Measurements from ENCODE around the gene RGL1.
A peak's percentile ranks its signal among the peaks of the same experiment; 100 is the strongest.

Gene RGL1

DNA sequence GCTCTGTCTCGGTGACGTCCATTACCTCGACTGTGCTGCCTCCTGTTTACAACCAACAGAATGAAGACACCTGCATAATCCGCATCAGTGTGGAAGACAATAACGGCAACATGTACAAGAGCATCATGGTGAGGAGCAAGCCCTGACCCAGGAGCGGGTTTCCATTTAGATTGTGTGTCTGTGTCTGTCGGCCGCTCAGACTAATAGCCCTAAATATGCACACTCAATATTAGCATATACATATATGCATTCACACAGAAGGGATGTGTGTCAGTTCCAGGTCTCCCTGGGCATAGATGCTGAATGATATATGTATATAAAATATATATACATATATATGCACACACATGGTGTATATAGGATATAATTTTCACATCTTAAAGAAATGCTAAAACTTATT is 111.7 kb downstream of the RGL1 start:
- no peak for DNase-seq (ENCODE audit: low read depth in 2 of 2)

DNA sequence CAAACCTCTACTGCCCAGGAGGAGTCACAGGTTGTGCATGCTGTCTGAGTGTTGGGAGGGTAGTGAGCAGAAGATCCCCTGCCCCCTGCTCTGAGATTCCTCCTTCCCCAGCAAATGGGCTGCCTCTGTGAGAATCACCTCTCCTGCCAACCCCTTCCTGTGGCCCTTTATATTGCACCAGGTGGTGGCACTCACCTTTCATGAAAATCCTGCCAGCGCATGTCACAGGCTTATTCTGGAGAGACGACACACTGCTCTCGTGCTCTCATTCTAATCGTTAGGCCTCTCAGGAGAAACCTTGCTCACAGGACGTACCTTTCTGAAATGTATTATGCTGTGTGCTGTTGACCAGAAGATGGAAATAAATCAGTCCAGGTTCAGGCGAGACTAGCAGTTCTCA is 113.7 kb downstream of the RGL1 start:
- DNase-seq (ENCODE audit: low read depth in 2 of 2): no peak

DNA sequence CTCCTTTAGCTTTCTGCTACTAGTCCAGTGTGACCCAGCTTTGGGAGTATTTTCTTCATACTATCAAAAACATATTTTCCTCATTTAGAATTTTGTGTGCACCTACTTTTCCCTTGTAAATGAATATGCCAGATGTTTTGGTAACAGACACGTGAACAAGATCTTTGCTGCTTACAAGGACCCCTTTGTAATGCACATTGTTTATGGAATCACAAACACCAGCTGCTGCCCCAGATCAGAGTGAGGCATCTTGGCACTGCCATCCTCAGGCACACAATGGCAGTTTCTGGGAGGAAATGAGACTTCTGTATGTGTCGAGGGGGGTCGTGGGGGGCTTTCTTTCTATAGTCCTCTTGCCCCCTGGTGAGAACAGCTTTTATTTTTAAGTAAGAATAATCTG is 115.7 kb downstream of the RGL1 start:
- no peak for DNase-seq (ENCODE audit: low read depth in 2 of 2)

DNA sequence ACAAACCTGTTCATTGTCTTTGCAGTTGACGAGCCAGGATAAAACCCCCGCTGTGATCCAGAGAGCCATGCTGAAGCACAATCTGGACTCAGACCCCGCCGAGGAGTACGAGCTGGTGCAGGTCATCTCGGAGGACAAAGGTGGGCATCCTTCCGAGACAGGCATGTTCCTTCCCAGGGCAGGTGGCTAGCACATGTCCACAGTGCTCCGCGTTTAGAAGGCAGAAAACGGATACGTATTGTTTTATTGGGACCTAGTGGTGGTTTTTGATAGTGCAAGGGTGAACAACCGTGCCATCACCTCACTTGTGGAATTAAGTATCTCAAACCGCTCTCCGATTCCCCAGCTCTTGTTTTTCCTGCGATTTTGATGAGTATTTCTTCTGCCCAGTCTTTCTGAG is 117.3 kb downstream of the RGL1 start:
- DNase-seq (ENCODE audit: low read depth in 2 of 2): no peak

DNA sequence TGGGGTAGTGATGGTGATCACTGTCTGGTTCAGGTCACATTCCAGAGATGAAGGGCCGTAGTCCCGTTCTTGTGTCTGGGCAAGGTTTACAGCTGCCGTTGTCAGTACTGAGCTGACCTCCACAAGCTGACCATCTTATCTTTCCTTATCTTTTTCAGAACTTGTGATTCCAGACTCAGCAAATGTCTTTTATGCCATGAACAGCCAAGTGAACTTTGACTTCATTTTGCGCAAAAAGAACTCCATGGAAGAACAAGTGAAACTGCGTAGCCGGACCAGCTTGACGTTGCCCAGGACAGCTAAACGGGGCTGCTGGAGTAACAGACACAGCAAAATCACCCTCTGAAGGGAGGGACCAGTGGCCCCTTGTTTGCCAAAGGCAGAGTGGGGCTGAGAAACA is 121.0 kb downstream of the RGL1 start:
- DNase-seq (ENCODE audit: low read depth in 2 of 2): no peak

DNA sequence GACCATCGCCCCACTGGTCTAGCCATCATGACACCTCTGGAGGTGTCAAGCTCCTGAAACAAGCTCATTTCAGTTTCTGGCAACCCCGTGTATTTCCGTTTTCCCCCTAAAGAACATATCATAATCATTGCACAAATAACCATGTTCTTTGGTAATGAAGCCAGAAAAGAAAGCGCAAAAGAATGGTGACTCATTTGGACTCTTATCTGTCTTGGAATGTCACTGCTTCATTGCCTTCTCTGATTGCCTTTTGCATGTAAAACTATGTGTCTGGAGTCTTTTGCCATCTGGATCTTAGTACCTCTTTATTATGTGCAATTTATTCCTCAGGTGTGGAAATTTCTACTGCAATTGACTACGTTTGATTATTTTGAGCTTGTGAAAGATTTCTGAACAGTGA is 122.1 kb downstream of the RGL1 start:
- DNase-seq (ENCODE audit: low read depth in 2 of 2): no peak

DNA sequence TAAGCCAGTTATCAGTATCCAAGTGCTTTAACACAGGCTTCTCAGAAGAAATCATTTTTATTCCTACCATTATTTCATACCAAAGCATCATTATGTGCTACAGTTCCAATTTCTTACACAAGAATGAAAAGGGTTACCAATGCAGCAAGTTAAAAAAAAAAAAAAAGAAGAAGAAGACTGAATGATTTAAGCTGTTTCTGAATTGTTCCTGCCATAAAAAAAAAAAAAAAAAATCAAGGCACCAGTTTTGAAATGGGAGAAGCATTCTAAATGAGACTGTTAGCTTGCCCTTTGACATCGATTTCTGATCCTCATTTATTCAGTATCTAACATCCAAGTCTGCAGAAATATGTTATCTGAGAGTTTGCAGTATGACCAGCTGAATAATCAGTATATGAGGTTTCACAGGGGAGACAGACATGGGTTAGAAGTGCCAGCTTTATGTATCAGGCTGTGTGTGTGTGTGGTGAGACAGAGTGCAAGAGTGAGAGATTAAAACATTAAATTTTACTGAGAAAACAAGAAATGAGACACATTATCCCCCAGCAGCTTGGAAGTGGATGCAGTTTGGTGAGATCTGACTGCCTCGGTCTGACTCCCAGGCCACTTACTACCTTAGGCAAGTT is 126.8 kb downstream of the RGL1 start:
- DNase-seq (ENCODE audit: low read depth in 2 of 2): no peak

DNA sequence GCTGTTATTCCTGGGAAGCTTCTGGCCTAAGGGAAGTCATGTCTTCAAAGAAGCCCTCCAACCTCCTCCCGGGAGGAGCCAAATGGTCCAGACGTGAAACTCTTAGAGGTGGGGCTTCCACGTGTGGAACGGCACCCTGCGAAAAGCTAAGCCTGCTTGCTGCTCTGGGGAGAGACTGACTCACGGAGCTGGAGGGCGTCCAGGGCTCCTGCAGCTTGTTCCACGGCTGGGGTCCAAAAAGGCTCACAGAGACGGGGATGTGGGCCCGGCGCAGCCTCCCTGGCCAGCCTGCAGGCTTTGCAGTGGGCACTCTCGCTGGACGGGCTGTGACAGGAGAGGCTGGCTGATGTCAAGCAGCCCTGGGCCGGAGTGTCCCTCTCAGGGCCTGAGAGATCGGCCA is 127.5 kb downstream of the RGL1 start:
- DNase-seq (ENCODE audit: low read depth in 2 of 2): no peak

DNA sequence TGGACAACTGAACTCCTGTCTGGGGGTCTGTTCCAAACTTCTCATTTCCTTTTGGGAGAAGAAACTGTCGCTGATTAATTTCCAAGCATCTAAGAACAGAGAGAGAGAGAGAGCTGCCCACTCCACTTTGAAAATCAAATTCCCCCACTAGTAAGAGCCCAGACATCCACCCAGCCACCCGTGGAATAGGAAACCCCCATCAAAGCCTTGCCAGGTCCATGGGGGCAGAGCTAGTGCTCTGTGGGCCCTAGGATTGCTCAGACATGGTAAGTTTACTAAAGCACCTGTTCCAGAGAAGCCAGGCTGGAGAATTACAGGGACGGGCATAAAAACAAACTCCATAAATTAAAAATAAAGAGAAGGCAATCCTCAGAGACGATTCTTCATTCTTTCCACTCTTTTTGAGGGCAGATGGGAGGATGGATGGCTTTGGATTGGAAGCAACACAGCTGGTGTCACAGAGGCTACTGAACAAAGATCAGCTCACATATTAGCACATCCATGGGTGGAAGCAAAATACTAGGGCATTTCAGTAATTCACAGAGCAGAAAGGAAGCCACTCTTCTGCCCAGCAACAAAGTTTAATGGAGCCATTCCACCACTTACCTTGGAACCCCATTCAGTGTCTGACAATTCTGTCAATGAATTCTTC is 128.7 kb downstream of the RGL1 start:
- DNase-seq (ENCODE audit: low read depth in 2 of 2): no peak

DNA sequence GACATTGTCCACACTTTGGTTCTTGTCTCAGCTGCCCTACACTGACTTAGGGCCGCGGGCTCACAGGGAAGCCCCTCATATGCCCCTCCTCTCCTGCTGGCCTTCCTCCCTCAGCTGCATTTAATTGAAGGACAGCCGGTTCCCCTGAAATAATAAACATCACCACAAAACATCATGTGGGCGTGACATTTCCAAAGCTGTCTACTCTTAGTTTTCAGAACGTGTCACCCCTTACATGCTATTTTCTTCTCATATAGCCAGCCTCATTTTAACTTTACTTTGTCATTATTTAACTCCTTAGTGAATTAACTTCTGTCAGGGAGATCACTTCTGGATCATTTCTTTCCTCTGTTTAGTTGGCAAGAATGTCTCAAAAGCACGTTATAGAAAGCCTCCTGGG is 129.4 kb downstream of the RGL1 start:
- DNase-seq (ENCODE audit: low read depth in 2 of 2): no peak

DNA sequence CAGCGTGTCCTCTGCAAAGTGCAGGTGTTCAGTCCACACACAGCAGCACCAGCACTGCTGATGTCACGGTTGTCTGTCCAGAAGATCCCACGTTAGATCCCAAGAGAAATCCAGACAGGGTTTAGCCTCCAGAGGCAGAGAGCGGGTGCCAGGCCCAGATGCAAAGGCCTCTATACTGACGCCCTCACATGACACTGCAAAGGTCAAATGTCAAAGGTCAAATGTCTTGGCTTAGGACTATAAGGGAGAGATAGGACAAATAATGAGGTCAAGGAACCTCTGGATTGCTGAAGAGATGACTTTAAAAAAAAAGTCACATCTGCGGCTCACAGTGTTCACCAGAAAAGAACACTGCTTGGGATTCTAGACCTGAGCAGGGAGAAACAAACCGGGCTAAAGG is 131.1 kb downstream of the RGL1 start:
- DNase-seq (ENCODE audit: low read depth in 2 of 2): no peak

DNA sequence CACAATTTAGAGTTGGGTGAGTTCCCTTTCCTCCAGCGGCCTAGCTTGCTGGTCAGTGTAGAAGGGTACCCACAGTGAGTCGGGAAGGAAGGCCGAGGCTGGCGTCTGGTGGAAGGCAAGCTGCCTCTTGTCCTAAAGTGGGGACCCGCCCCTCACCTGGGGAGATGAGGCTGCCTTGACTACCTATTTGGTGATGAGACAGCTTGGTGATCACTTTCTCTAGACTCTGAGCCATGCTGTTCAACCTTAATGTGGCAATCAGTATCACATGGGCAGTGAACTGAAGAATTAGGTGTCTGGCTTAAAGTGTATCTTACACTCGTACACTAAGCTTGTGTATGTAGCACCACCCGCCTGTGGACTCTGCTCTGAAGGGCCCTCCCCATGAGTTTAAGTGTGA is 131.9 kb downstream of the RGL1 start:
- DNase-seq (ENCODE audit: low read depth in 2 of 2): no peak

DNA sequence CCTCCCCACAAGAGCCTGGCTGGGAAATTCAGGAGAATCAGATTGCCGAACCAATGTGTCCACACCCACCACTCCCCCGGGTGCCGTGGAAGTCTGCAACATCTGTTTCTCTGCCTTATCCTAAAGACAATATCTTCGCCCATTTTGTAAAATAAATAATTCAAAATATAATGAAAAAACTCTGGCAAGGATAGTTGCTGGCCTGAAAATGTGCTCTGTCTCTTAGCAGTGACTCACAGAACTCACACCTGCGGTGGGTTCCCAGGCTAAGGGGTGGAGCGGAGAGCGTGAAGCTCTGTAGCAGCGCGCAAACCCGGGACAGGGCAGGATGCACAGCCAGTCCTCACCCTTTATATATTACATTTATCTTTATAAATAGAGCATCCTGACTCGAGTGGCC is 132.7 kb downstream of the RGL1 start:
- DNase-seq (ENCODE audit: low read depth in 2 of 2): no peak

DNA sequence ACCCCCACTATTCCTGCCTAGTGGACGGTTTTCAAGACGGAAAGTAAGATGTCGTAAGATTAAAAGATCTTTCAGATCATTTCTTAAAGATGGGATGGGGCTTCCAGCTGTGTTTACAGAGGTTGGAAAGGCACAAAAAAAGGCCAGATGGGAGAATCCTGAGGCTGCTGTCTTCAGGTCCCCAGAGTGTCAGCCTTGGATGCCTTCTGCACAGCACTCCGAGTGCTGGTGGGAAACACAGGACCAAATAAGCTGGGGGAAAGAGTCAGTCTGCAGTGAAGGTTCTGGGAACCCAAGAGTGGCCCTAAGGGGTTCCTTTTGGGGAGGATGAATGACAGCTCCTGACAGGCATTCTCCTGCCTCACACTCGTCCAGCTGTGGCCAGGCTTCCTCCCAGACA is 136.1 kb downstream of the RGL1 start:
- no peak for DNase-seq (ENCODE audit: low read depth in 2 of 2)

DNA sequence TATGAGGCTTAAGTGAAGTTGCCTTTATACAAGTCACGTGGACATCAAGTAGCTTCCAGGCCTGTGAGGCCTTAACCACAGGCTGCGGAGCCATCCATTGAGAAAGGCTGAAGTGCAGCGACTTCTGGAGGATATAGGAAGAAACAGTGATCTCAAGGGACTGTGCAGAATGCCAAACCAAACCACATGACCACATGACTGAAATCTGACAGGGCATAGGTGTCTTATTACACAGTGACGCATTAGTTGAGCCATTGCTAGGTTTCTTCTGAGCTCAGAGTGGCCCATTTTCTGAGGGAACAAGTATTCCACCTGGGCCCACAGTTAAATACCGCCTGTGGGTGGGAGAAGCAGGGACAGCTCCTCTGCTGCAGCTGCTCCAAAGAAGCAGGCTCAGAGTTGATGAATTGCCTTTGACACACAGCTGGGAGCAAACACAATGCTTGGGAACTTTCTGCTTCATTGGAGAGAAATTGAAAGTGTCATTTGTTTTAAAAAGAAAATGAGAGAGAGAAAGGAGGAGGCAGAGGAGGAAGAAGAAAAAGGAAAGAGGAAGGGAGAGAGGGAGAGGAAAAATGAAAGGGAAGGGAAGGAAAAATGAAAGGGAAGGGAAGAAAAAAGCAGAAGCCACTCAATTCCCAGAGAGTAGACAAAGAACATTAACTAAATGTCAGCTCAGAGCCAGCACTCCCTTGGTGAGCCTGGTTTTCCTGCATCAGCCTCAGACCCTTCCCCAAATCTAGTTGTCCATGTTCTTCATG is 138.2 kb downstream of the RGL1 start:
- DNase-seq (ENCODE audit: low read depth in 2 of 2): no peak

DNA sequence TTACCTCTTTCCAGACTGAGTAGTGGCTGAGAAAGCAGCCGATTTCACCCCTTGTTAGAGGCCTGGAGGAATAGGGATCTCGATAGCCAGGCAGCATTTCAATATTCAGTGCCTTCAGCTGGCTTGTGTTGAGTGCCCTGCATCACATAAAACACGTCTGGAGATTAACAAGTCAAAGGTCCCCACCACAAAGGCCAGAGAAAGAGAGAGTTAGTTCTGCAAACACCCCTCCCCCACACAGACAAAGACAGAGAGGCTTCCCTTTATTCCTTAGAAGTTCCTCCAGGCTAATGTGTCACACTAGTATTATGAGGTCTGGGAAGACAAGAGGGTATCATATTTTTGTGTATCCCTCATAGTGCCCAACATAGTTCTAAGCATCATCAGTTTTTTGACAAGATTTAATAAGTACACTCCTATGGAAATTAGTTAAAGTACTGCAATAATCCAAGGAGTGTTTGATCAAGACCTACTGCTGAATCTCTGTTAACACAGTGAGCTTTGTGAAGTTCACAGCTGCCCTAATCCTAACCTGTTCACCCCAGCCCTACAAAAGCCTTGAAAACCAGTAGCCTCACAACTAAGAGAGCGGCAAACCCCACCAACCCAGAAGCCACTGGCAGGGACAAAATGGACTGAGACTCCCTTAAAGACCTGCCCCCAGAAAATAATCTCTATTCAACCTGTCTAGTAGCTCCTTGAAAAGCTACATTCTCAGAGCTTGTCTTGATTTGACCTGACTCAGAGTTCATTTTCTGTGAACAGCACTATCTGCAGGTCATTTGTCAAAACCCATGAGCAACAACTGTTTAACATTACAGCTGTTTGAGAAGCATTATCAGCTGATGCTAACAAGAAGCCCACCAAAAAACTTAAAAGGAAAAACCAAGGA is 140.8 kb downstream of the RGL1 start:
- DNase-seq (ENCODE audit: low read depth in 2 of 2): no peak

DNA sequence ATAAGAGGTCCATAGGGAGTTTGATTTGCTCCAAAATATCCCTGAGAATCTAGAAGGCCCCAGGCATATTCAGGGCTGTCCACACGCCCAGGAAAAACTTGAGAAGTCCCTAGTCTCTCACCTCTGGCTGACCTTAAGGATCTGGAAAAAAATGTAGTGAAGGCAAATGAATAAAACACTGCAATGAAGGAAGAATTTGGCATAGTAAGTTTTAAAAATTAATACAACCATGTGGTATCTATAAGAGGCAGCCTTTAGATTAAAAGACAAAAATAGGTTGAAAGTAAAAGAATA is 141.3 kb downstream of the RGL1 start:
- DNase-seq (ENCODE audit: low read depth in 2 of 2): no peak

DNA sequence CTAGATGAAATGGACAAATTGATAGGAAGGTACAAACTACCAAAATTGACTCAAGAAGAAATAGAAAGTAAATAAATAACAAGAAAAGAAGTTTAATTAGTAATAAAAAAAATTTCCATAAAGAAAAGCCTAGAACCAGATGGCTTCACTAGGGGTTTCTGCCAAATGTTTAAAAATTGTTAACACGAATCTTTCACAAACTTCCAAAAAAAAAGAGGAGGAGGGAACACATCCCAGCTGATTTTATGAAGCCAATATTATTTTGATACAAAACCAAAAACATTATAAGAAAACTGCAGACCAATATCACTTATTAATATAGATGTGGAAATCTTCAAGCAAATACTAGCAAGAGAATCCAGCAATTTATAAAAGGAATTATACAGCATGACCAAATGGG is 143.1 kb downstream of the RGL1 start:
- no peak for DNase-seq (ENCODE audit: low read depth in 2 of 2)

DNA sequence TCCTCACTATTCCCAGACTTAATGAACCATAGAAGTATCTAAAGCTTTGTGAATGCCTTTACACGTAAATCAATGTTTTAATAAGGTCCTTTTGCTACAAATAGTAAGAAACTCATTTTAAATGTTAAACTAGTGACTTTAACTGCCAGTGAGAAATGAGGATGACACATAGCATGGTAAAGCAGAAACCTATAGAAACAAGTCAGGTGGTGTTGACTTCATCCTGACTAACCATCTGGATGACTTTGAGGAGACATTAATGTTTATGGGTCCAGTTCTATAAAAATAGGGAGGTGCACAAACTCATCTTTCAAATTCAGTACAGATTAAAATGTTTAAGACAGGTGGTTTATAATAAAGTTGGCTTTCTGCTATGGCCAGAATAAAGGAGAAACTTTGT is 147.2 kb downstream of the RGL1 start:
- DNase-seq (ENCODE audit: low read depth in 2 of 2): no peak

DNA sequence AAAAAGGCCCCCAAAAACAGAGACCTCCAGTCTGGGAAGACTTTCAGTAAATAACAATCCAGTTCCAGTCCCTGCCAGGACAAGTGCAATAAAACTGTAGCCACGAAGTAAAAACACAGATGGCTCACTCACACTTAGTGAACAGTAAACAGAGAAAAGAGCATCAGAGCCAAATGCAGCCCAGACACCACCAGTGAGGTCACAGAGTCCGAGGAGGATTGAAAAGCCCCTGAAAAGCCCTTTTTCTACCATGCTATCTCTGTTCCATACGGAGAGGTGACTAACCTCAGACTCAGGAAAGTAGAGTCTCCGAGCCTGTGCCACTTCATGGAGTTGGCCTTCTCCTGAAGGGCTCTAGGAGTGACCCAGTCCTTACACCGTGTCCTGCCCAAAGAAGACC is 148.1 kb downstream of the RGL1 start:
- DNase-seq (ENCODE audit: low read depth in 2 of 2): no peak

DNA sequence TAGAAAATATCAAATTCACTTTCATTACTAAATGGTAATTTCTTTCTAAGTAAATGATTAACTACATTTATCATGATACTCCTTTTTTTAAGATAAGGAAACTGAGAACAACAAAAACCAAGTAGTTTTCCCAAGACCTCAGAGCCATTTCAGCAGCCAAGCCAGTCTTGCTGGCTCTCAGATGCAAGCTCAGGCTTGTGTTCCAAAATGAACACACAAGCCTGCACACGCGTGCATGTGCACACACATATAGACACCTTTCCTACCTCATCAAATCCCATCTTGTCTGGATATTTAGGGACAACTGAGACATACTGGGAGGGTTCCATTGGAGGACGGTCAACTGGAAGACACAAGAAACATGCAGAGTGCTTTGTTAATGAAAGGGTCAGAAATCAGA is 149.6 kb downstream of the RGL1 start:
- no peak for DNase-seq (ENCODE audit: low read depth in 2 of 2)

DNA sequence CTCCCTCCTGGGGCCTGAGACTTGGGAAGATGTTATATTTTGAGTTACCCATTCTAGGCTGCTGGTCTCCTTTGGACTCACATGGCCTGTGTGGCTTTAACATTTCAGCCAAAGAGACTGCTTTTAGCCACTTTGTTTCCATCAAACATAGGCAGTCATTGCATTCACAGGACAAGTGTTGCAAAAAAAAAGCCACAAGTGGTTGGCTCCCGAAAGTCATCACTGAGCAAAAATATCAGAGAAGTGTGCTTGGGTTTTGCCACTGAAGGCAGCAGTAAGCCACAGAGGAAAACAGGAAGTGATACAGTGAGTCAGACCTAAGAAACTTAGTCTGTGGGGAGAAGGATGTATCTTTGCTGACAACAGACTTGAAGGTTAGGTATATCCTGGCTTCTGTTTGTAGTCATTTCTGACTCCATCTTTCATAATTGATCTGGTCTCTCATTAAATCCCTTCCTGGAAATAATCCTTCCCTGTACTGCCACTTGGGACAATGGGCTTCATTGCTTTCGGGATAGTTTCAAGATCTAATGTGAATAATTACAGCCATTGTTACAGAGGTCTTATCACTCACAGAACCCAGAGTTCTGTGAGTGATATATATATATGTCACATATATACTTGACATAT is 151.8 kb downstream of the RGL1 start:
- peak; percentile 4 to 33 for DNase-seq (ENCODE audit: low read depth in 2 of 2)
